KOPT-K1 (cell line): ENCODE results near the gene FEZF2.

Source experiments
- H3K27ac ChIP-seq: fragments of 200-600 bp; sonication (generic); 2 replicates; pipeline ENCODE4 v1.5.1; 2016; ENCODE audit warnings: antibody characterized with exemption, mild to moderate bottlenecking, low read depth, low read length; ENCODE audit not compliant: poor library complexity, severe bottlenecking
- H3K36me3 ChIP-seq: fragments of 200-600 bp; sonication (generic); 2 replicates; pipeline ENCODE4 v1.5.1; 2017; ENCODE audit warnings: antibody characterized with exemption, mild to moderate bottlenecking, low read length, moderate library complexity; ENCODE audit not compliant: insufficient read depth
- H3K9me3 ChIP-seq: fragments of 200-600 bp; sonication (generic); 2 replicates; pipeline ENCODE4 v1.5.1; 2017; ENCODE audit warnings: antibody characterized with exemption, low read length, mild to moderate bottlenecking; ENCODE audit not compliant: insufficient read depth, poor library complexity, severe bottlenecking

FEZF2 gene

GRCh38 chr3:62373215-62373614, at the start of gene FEZF2:
TSS of gene FEZF2 (minus strand) at chr3:62373550. CDS start at chr3:62372868, 682 bp downstream.
- peaks cover 41% of the 10 kb centered on the region for H3K9me3 ChIP-seq
- no peaks in the 10 kb centered on the region for H3K36me3 ChIP-seq
- H3K27ac ChIP-seq = no peak within 1 kb of the TSS

GRCh38 chr3:62421207-62421606, 47.9 kb upstream of the FEZF2 start:
- Histone ChIP-seq H3K9me3 (no peaks in the 10 kb centered on the region), H3K27ac (no peak overlapping the region), H3K36me3 (no peaks in the 10 kb centered on the region)

GRCh38 chr3:62416144-62416543, 42.8 kb upstream of the FEZF2 start:
- Histone ChIP-seq H3K9me3 (no peaks in the 10 kb centered on the region), H3K36me3 (no peaks in the 10 kb centered on the region), H3K27ac (no peak overlapping the region)

- Histone ChIP-seq H3K9me3 (no peaks in the 10 kb centered on the region), H3K27ac (no peak overlapping the region), H3K36me3 (no peaks in the 10 kb centered on the region)
These were observed 42.0 kb upstream of the FEZF2 start for GRCh38 chr3:62415312-62415801.

DNA sequence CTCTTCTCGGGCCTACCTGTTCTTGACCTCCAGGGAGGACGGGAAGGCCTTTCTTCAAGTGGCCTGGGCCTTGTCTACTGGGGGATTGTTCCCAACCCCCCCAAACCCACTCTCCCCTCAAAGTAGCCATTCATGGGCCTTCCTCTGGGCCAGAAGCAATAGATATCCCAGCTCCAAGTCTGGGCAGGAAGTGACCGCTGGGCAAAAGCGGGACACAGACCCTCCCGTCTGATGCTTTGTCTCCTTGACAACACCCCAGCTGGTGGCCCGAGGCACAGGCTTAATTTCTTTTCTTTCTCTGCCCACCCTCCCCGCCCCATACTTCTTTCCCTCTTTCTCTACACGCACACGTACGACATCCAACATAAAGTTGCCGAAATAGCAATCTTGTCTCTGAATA, 41.4 kb upstream of the FEZF2 start:
- Histone ChIP-seq H3K36me3 (no peaks in the 10 kb centered on the region), H3K27ac (no peak overlapping the region), H3K9me3 (no peaks in the 10 kb centered on the region)

DNA sequence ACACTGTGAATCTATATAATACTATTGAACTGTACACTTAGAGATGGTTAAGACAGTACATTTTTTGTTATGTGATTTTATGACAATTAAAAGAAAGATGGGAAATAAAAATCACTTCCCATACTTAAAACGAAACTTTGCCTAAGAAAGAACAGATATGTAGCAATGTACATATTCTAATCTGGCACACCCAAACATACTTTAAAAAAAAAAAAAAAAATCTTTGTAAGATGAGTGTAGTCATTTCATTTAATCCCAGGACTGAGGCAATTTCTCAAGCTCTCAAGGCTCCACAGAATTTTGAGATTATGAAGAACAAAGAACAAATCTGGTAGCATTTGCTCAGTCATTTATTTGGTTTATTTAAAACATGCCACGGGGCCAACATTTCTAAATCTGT, 40.3 kb upstream of the FEZF2 start:
- Histone ChIP-seq H3K36me3 (no peaks in the 10 kb centered on the region), H3K27ac (no peak overlapping the region), H3K9me3 (no peaks in the 10 kb centered on the region)

- H3K36me3 ChIP-seq = no peaks in the 10 kb centered on the region
- no peaks in the 10 kb centered on the region for H3K9me3 ChIP-seq
- no peak overlapping the region for H3K27ac ChIP-seq
These were observed 33.6 kb upstream of the FEZF2 start for GRCh38 chr3:62406945-62407344.

DNA sequence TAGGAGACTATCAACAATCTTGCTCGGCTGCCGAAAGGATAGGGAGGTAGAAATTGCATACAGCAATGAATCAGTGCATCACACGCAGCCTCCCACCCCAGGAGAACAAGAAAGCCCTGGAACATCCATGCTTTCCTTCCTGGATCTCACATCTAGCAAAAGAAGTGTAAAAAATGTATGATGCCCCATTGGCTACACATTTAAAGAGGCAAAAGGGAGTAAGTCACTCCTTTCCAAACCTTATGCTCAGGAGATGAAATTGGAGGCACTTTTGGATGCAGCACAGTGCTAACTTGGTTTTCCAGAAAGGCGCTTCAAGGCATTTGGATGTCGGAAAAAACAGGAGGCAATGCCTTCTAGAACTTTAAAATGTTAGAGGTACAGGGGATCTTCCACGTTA, 32.2 kb upstream of the FEZF2 start:
- H3K9me3 ChIP-seq = no peaks in the 10 kb centered on the region
- no peaks in the 10 kb centered on the region for H3K36me3 ChIP-seq
- no peak overlapping the region for H3K27ac ChIP-seq

- H3K9me3 ChIP-seq = no peaks in the 10 kb centered on the region
- H3K36me3 ChIP-seq = no peaks in the 10 kb centered on the region
- H3K27ac ChIP-seq = no peak overlapping the region
These were observed 31.8 kb upstream of the FEZF2 start for GRCh38 chr3:62405135-62405534.

GRCh38 chr3:62404321-62404720, 31.0 kb upstream of the FEZF2 start:
- no peak overlapping the region for H3K27ac ChIP-seq
- H3K9me3 ChIP-seq = no peaks in the 10 kb centered on the region
- no peaks in the 10 kb centered on the region for H3K36me3 ChIP-seq

GRCh38 chr3:62403765-62404164, 30.4 kb upstream of the FEZF2 start:
- H3K9me3 ChIP-seq = no peaks in the 10 kb centered on the region
- H3K36me3 ChIP-seq = no peaks in the 10 kb centered on the region
- H3K27ac ChIP-seq = no peak overlapping the region

GRCh38 chr3:62392626-62393292, 19.4 kb upstream of the FEZF2 start:
- no peaks in the 10 kb centered on the region for H3K9me3 ChIP-seq
- H3K36me3 ChIP-seq = no peaks in the 10 kb centered on the region
- H3K27ac ChIP-seq = no peak overlapping the region

GRCh38 chr3:62387251-62387650, 13.9 kb upstream of the FEZF2 start:
- Histone ChIP-seq H3K27ac (no peak overlapping the region), H3K36me3 (no peaks in the 10 kb centered on the region), H3K9me3 (no peaks in the 10 kb centered on the region)

DNA sequence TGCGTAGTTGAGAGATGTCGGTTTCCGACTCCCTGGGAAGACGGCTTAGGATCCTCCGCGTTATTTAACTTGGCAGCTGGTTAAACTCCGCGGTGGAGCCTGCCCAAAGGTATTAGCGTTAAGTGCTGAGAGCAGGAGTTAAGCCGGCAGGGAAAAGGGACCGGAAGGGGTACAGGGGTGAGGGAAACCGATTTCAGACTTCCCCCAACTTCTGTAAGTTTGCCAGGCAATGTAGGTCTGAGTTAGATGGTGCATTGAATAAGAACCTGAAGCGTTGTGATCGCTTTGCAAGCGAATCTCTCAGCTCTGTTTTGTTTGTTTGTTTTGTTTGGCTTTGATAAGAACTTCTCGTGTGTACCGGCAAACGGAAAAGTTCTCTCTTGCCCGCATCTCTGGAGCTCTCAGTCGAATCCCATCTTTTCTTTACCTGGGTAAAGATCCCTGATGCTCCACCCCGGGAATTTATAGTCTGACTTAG, 6.0 kb upstream of the FEZF2 start:
- Histone ChIP-seq H3K27ac (no peak overlapping the region), H3K9me3 (peaks cover 6% of the 10 kb centered on the region), H3K36me3 (no peaks in the 10 kb centered on the region)

- Histone ChIP-seq H3K36me3 (no peaks in the 10 kb centered on the region), H3K9me3 (peaks cover 6% of the 10 kb centered on the region), H3K27ac (no peak overlapping the region)
These were observed 5.6 kb upstream of the FEZF2 start for GRCh38 chr3:62378921-62379320.

- no peak overlapping the region for H3K27ac ChIP-seq
- H3K36me3 ChIP-seq = no peaks in the 10 kb centered on the region
- H3K9me3 ChIP-seq = peaks cover 6% of the 10 kb centered on the region
These were observed 5.0 kb upstream of the FEZF2 start for GRCh38 chr3:62378311-62378789.
